ENCODE results near the gene MUSTN1.

Gene MUSTN1

DNA sequence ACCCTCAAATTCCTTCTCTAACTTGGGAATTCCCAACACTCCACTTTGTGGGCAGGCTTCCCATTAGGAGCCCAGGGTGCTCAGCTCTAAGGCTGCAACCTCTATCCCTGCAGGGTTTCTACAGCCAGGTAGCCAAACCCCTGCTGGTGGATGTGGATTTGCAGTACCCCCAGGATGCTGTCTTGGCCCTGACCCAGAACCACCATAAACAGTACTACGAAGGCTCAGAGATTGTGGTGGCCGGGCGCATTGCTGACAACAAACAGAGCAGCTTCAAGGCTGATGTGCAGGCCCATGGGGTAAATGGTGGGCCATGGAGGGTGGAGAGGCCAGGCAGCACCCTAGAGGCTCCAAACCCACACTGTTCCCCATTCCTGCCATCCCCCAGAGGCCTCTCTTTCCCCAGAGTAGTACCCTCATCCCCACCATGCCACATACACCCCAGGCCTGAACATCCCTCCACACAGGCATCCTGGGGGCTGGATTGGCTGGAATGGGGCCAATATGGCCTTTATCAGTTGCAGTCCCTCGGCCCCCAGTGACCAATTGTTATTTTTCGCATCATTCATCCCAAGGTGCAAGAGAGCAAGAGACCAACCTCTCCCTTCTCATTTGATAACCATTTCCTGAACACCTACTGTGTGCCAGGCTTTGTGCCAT, 49.8 kb downstream of the MUSTN1 start:
- Mint-ChIP-seq H3K9me3 (no peaks in the 10 kb centered on the region), H3K36me3 (ENCODE audit: low read depth) (no peaks in the 10 kb centered on the region), H3K27ac (no peak overlapping the region), H3K4me3 (no peak overlapping the region), H3K27me3 (peaks cover 11% of the 10 kb centered on the region), H3K4me1 (ENCODE audit: low read depth) (no peaks in the 10 kb centered on the region)
- DNase-seq = no peak

DNA sequence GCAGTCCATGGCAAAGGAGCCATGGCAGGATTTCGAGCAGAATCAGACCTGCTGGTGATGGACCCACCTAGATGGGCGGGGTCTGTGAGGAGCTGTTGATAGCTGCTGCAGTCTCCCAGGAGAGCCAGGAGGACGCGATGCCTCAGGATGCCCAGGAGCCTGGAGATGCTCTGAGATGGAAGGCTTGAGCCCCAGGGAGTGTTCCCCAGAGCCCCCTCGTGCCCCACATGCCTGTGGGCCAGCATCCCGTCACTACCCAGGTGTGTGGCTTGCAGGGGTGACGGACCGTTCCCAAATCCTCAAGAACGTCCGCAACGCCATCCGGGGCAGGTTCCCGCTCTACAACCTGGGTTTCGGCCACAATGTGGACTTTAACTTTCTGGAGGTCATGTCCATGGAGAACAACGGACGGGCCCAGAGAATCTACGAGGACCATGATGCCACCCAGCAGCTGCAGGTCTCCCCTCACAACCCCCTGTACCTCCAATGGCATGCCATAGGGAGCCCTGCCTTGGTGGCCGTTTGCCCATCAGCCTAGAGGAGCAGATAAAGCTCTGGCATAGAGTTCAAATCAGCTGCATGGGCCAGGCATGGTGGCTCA, 50.7 kb downstream of the MUSTN1 start:
- H3K36me3 Mint-ChIP-seq (ENCODE audit: low read depth) = no peaks in the 10 kb centered on the region
- H3K27me3 Mint-ChIP-seq = peaks cover 14% of the 10 kb centered on the region
- H3K27ac Mint-ChIP-seq = no peak overlapping the region
- no peaks in the 10 kb centered on the region for H3K9me3 Mint-ChIP-seq
- DNase-seq = no peak
- H3K4me3 Mint-ChIP-seq = no peak overlapping the region
- H3K4me1 Mint-ChIP-seq (ENCODE audit: low read depth) = no peaks in the 10 kb centered on the region

DNA sequence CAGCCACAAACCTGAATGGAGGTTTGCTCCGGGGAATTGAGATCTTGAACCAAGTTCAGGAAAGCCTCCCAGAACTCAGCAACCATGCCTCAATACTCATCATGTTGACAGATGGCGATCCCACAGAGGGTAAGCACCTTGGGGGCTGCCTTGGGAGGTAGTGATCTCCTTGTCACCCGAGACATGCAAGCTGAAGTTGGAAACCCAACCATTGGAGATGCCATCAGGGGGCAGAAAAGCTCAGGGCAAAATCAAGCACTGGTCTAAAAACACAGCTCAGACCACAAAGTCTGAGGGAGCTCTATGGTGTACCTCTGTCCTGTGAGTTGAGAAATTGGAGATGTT, 51.6 kb downstream of the MUSTN1 start:
- no peak overlapping the region for H3K4me3 Mint-ChIP-seq
- no peaks in the 10 kb centered on the region for H3K9me3 Mint-ChIP-seq
- no peaks in the 10 kb centered on the region for H3K4me1 Mint-ChIP-seq (ENCODE audit: low read depth)
- H3K27ac Mint-ChIP-seq = no peak overlapping the region
- no peak for DNase-seq
- no peaks in the 10 kb centered on the region for H3K36me3 Mint-ChIP-seq (ENCODE audit: low read depth)
- H3K27me3 Mint-ChIP-seq = peaks cover 14% of the 10 kb centered on the region
